Measurements from ENCODE around the gene CACNG6.

Gene CACNG6

DNA sequence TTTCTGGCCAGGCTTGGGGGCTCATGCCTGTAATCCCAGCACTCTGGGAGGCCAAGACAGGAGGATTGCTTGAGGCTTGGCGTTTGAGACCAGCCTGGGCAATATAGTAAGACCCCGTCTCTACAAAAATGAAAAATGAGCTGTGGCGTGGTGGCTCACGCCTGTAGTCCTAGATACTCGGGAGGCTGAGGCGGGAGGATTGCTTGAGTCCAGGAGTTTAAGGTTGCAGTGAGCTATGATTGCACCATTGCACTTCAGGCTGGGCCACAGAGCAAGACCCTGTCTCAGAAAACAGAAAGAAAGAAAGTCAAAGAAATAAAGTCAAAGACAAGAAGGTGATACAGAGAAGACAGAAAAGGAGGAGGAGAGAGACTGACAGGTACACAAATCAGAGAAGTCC lies 2.5 kb upstream of the CACNG6 start:
- peaks cover 21% of the 10 kb centered on the region for H3K27me3 Mint-ChIP-seq (ENCODE audit: low read depth, poor library complexity)
- no peaks in the 10 kb centered on the region for H3K9me3 Mint-ChIP-seq
- DNase-seq = no peak
- peak overlapping the region; percentile 6 for H3K27ac Mint-ChIP-seq
- H3K4me1 Mint-ChIP-seq = peaks cover 19% of the 10 kb centered on the region
- no peaks in the 10 kb centered on the region for H3K36me3 Mint-ChIP-seq (ENCODE audit: low read depth)
- TF ChIP-seq, protein P1, sequence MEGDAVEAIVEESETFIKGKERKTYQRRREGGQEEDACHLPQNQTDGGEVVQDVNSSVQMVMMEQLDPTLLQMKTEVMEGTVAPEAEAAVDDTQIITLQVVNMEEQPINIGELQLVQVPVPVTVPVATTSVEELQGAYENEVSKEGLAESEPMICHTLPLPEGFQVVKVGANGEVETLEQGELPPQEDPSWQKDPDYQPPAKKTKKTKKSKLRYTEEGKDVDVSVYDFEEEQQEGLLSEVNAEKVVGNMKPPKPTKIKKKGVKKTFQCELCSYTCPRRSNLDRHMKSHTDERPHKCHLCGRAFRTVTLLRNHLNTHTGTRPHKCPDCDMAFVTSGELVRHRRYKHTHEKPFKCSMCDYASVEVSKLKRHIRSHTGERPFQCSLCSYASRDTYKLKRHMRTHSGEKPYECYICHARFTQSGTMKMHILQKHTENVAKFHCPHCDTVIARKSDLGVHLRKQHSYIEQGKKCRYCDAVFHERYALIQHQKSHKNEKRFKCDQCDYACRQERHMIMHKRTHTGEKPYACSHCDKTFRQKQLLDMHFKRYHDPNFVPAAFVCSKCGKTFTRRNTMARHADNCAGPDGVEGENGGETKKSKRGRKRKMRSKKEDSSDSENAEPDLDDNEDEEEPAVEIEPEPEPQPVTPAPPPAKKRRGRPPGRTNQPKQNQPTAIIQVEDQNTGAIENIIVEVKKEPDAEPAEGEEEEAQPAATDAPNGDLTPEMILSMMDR (IDR thresholded peaks at IDR 0.05) = no peak
- peak overlapping the region; percentile 4 for H3K4me3 Mint-ChIP-seq

- Mint-ChIP-seq H3K4me3 (peak overlapping the region; percentile 44), H3K9me3 (no peaks in the 10 kb centered on the region), H3K36me3 (ENCODE audit: low read depth) (no peaks in the 10 kb centered on the region), H3K27me3 (ENCODE audit: low read depth, poor library complexity) (peaks cover 27% of the 10 kb centered on the region), H3K27ac (peak overlapping the region; percentile 64), H3K4me1 (peaks cover 23% of the 10 kb centered on the region)
- TF ChIP-seq, protein P1 (IDR thresholded peaks at IDR 0.05) = no peak
- no peak for DNase-seq
Measured at GRCh38 chr19:53989600-53990533, 1.6 kb upstream of the CACNG6 start.

DNA sequence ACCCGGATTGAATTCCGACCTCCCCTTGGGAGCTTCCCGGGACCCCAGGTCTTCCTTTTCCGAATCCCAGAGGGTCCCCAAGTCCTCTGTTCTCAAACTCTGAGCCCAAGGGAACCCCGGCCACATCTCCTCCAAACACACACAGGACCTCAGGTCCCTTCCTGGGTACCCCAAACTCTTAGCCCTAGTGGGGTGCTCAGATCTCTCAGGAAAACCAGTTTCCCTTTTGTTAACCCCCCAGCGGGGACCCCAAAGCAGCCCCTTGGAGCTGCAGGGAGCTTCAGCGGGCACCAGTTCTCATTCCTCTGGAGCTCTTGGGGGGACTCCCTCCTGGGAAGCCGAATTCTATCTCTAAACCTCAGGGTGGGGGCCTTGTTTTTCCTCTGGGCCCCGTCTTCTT lies 774 bp downstream of the CACNG6 start:
- Mint-ChIP-seq H3K9me3 (no peaks in the 10 kb centered on the region), H3K4me1 (peaks cover 23% of the 10 kb centered on the region), H3K36me3 (ENCODE audit: low read depth) (no peaks in the 10 kb centered on the region), H3K4me3 (peak overlapping the region; percentile 75), H3K27ac (no peak overlapping the region), H3K27me3 (ENCODE audit: low read depth, poor library complexity) (peaks cover 46% of the 10 kb centered on the region)
- DNase-seq = no peak
- TF ChIP-seq, protein P1 (IDR thresholded peaks at IDR 0.05) = no peak

DNA sequence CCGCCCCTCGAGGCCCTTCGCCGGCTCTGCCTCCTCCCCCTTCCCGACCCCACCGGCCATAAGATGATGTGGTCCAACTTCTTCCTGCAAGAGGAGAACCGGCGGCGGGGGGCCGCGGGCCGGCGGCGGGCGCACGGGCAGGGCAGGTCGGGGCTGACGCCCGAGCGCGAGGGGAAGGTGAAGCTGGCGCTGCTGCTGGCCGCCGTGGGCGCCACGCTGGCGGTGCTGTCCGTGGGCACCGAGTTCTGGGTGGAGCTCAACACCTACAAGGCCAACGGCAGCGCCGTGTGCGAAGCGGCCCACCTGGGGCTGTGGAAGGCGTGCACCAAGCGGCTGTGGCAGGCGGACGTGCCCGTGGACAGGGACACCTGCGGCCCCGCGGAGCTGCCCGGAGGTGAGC lies 1.4 kb downstream of the CACNG6 start:
- no peak overlapping the region for H3K27ac Mint-ChIP-seq

DNA sequence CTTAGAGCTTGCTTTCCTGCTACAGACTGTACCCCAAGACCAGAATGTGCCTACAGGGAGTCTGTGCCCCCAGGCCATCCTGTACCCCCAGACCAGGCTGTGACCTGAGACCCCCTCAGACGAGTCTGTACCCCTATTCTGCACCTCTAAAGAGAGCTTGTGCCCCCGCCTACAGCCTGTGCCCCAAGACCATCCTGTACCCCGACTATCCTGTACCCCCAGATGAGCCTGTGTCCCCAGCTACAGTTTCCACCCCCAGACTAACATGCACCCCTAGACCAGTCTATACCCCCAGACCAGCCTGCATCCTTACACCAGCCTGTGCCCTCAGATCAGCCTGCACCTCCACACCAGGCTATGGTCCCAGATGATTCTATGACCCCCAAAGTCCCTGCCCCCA lies 2.0 kb downstream of the CACNG6 start:
- Mint-ChIP-seq H3K36me3 (ENCODE audit: low read depth) (no peaks in the 10 kb centered on the region), H3K4me3 (no peak overlapping the region), H3K27ac (no peak overlapping the region), H3K4me1 (peaks cover 23% of the 10 kb centered on the region), H3K9me3 (no peaks in the 10 kb centered on the region), H3K27me3 (ENCODE audit: low read depth, poor library complexity) (peaks cover 58% of the 10 kb centered on the region)
- TF ChIP-seq, protein P1 (IDR thresholded peaks at IDR 0.05) = no peak
- no peak for DNase-seq

More for the DNA sequence above, 1.4 kb downstream of the CACNG6 start:
- H3K9me3 Mint-ChIP-seq = no peaks in the 10 kb centered on the region
- H3K4me3 Mint-ChIP-seq = no peak overlapping the region
- no peak for DNase-seq
- peaks cover 23% of the 10 kb centered on the region for H3K4me1 Mint-ChIP-seq
- H3K27me3 Mint-ChIP-seq (ENCODE audit: low read depth, poor library complexity) = peaks cover 52% of the 10 kb centered on the region
- TF ChIP-seq, protein P1 (IDR thresholded peaks at IDR 0.05) = no peak
- no peaks in the 10 kb centered on the region for H3K36me3 Mint-ChIP-seq (ENCODE audit: low read depth)

DNA sequence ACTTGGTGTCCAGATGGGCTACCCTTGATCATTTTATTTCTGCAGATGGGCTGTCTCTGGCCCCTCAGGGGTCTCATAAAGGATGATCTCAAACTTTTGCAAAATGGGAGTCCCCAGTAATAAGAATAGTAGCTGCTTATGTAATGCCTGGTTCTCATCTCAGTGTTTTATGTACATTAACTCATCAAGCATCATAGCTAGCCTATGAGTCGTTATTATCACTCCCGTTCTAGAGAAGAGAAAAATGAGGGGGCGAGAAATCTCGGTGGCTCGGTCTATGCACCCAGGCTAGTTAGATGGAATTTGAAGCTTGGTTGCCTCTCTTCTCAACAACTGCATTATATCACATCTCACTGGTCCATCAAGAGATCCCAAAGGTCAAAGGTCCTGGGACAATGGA lies 3.4 kb downstream of the CACNG6 start:
- peaks cover 64% of the 10 kb centered on the region for H3K27me3 Mint-ChIP-seq (ENCODE audit: low read depth, poor library complexity)
- H3K36me3 Mint-ChIP-seq (ENCODE audit: low read depth) = no peaks in the 10 kb centered on the region
- TF ChIP-seq, protein P1 (IDR thresholded peaks at IDR 0.05) = no peak

More for the DNA sequence above, 3.4 kb downstream of the CACNG6 start:
- DNase-seq = no peak
- H3K27ac Mint-ChIP-seq = no peak overlapping the region
- H3K9me3 Mint-ChIP-seq = no peaks in the 10 kb centered on the region
- H3K4me3 Mint-ChIP-seq = no peak overlapping the region
- H3K4me1 Mint-ChIP-seq = peaks cover 14% of the 10 kb centered on the region
